Lung (tissue), 12 donors: ENCODE data around the gene TRIM32. TPM values are rescaled to one million over a fixed set of nuclear protein-coding genes. Genes with fewer than 3 reads are reported as not detected.

Experiments
- ATAC-seq: fragments of 200-7000 bp; cut with Tn5 transposase; one replicate; pipeline ENCODE4 v1.9.1; 2020; ENCODE audit warnings: moderate number of reproducible peaks; ENCODE audit not compliant: insufficient read depth, low FRiP score
- DNase-seq, 3 donors: peaks; one replicate each; pipeline ENCODE4 v3.0.0-alpha.2; 2013 to 2017
- H3K27ac ChIP-seq, 2 donors: one replicate each; pipeline ENCODE4 v1.5.1; 2013; ENCODE audit warnings: mild to moderate bottlenecking in 2 of 2, moderate library complexity in 2 of 2, control low read depth in 1 of 2, inconsistent platforms in 1 of 2, low read depth in 1 of 2, low read length in 1 of 2
- H3K27me3 ChIP-seq, 3 donors: one replicate each; pipeline ENCODE4 v1.5.1; 2013; ENCODE audit warnings: low read length in 2 of 3; ENCODE audit not compliant: control insufficient read depth in 3 of 3, insufficient read depth in 3 of 3
- H3K36me3 ChIP-seq, 4 donors: one replicate each; pipeline ENCODE4 v1.5.1; 2013; ENCODE audit warnings: low read length in 4 of 4, mild to moderate bottlenecking in 1 of 4, moderate library complexity in 1 of 4; ENCODE audit not compliant: control insufficient read depth in 4 of 4, insufficient read depth in 4 of 4
- H3K4me1 ChIP-seq, 5 donors: one replicate each; pipeline ENCODE4 v1.5.1; 2013; ENCODE audit warnings: low read length in 5 of 5, mild to moderate bottlenecking in 2 of 5, moderate library complexity in 1 of 5; ENCODE audit not compliant: control insufficient read depth in 5 of 5, insufficient read depth in 5 of 5
- H3K4me3 ChIP-seq: one replicate; pipeline ENCODE4 v1.5.1; 2013; ENCODE audit warnings: mild to moderate bottlenecking, control low read depth, moderate library complexity
- H3K9ac ChIP-seq, 2 donors: one replicate each; pipeline ENCODE4 v1.5.1; 2013; ENCODE audit warnings: low read length in 2 of 2, control low read depth in 1 of 2; ENCODE audit not compliant: insufficient read depth in 1 of 2
- H3K9me3 ChIP-seq, 4 donors: one replicate each; pipeline ENCODE4 v1.5.1; 2013; ENCODE audit warnings: low read length in 3 of 4, mild to moderate bottlenecking in 1 of 4, moderate library complexity in 1 of 4; ENCODE audit not compliant: control insufficient read depth in 4 of 4, insufficient read depth in 3 of 4
- CTCF ChIP-seq: IDR thresholded peaks from 2 replicates; pipeline ENCODE4 v1.5.1; 2012; ENCODE audit warnings: mild to moderate bottlenecking; ENCODE audit errors: control extremely low read depth, extremely low read depth
- WGBS, 2 donors: extraction: QIAGEN DNeasy Blood & Tissue Kit; methylation state at CpG; one replicate each; pipeline ENCODE4 v1.1.7; 2013; 5-methylcytosine and 5-hydroxymethylcytosine counted together
- polyA plus RNA-seq, 2 donors: library from polyadenylated mRNA; stranded (reverse); fragments of 200-250 nt; gene quantifications; one replicate each; pipeline ENCODE4 v1.2.1, GENCODE V29; 2013
- total RNA-seq, 2 donors: library from RNA; depleted of rRNA in 1 of 2; stranded (reverse); fragments of >200 nt in 1 of 2; gene quantifications; one replicate each; pipeline ENCODE4 v1.2.1, GENCODE V29; 2014 to 2021
- donor health status: control.
- donor health status: control.
- donor health status: Bipolar disorder and iron deficiency.
- donor health status: healthy.
- donor health status: DM: yes; HTN: yes; CAD: no.

Gene TRIM32
- total and polyA plus RNA-seq, 4 donors, result 2.7 to 20.2 (median 12.1) TPM

GRCh38 chr9:116643691-116644090 is 43.4 kb upstream of the TRIM32 start:
- Histone ChIP-seq H3K27me3 (no peaks in the 10 kb centered on the region), H3K9ac (no peak overlapping the region), H3K36me3 (no peaks in the 10 kb centered on the region), H3K4me3 (no peak overlapping the region), H3K27ac (no peak overlapping the region), H3K9me3 (no peaks in the 10 kb centered on the region), H3K4me1 (peaks cover 0 to 12% (median 2%) of the 10 kb centered on the region in 5 donors)
- no peak for ATAC-seq
- TF ChIP-seq CTCF, result no peak
- no peak for DNase-seq
- WGBS, 2 donors, result 90 to 94% methylated on average over 1 of the region's 1 CpG

- Histone ChIP-seq H3K9ac (no peak overlapping the region), H3K36me3 (no peaks in the 10 kb centered on the region), H3K27ac (no peak overlapping the region), H3K9me3 (no peaks in the 10 kb centered on the region), H3K4me1 (peaks cover 0 to 12% (median 2%) of the 10 kb centered on the region in 5 donors), H3K4me3 (no peak overlapping the region), H3K27me3 (no peaks in the 10 kb centered on the region)
- ATAC-seq (no peak), DNase-seq (peak in 2 of 3 donors; percentile 26 to 53)
- no peak for TF ChIP-seq CTCF
- 79 to 91% methylated on average over 2 of the region's 2 CpGs for WGBS, 2 donors
These were observed 42.9 kb upstream of the TRIM32 start for GRCh38 chr9:116644091-116644688.

GRCh38 chr9:116646661-116647514 is 40.2 kb upstream of the TRIM32 start:
- 72 to 89% methylated on average over 5 of the region's 5 CpGs for WGBS, 2 donors
- no peaks in the 10 kb centered on the region for H3K27me3 ChIP-seq
- H3K9ac ChIP-seq, result no peak overlapping the region
- H3K4me3 ChIP-seq, result no peak overlapping the region
- ATAC-seq, result no peak
- H3K36me3 ChIP-seq, result no peaks in the 10 kb centered on the region
- DNase-seq, result peak in 2 of 3 donors; percentile 56 to 72
- TF ChIP-seq CTCF, result peak; percentile 6
- no peak overlapping the region for H3K27ac ChIP-seq
- peaks cover 0 to 7% (median 0%) of the 10 kb centered on the region in 5 donors for H3K4me1 ChIP-seq
- no peaks in the 10 kb centered on the region for H3K9me3 ChIP-seq
